Measurements from ENCODE around the gene ZFAND2B. TPM values are rescaled to one million over a fixed set of nuclear protein-coding genes. Genes with fewer than 3 reads are reported as not detected.

Gene ZFAND2B
- total RNA-seq, 2 donors from 2014 or later: 36.9 to 43.3 TPM

DNA sequence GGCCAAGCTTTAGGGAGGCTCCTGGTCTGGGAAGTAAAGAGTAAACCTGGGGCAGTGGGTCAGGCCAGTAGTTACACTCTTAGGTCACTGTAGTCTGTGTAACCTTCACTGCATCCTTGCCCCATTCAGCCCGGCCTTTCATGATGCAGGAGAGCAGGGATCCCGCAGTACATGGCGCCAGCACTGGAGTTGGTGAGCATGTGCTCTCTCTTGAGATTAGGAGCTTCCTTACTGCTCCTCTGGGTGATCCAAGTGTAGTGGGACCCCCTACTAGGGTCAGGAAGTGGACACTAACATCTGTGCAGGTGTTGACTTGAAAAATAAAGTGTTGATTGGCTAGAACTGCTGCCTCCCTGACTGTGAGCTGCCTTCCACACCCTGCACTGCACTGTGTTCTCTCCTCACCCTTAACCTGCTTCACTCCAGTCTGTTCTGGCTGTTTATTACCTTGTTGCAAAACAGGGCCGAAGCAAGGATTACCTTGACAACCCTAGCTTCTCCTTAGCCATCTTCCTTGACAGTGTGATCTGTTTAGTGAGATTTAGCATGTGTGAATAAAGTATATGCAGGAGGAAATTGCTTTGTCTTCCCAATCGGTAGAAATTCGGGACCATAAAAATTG is 23.3 kb upstream of the ZFAND2B start:
- peak in 1 of 4 donors; percentile 6 for DNase-seq
- no peak for TF ChIP-seq POLR2A (IDR thresholded peaks at IDR 0.05)
- TF ChIP-seq, protein P1, sequence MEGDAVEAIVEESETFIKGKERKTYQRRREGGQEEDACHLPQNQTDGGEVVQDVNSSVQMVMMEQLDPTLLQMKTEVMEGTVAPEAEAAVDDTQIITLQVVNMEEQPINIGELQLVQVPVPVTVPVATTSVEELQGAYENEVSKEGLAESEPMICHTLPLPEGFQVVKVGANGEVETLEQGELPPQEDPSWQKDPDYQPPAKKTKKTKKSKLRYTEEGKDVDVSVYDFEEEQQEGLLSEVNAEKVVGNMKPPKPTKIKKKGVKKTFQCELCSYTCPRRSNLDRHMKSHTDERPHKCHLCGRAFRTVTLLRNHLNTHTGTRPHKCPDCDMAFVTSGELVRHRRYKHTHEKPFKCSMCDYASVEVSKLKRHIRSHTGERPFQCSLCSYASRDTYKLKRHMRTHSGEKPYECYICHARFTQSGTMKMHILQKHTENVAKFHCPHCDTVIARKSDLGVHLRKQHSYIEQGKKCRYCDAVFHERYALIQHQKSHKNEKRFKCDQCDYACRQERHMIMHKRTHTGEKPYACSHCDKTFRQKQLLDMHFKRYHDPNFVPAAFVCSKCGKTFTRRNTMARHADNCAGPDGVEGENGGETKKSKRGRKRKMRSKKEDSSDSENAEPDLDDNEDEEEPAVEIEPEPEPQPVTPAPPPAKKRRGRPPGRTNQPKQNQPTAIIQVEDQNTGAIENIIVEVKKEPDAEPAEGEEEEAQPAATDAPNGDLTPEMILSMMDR (IDR thresholded peaks at IDR 0.05): no peak
- no peaks in the 10 kb centered on the region for H3K27me3 ChIP-seq
- peaks cover 15% of the 10 kb centered on the region for H3K4me1 ChIP-seq
- intact Hi-C loops (cut with DNase I): no loop called here
- H3K9me3 ChIP-seq: no peaks in the 10 kb centered on the region
- peaks cover 0 to 21% of the 10 kb centered on the region in 2 donors for H3K36me3 ChIP-seq (replicated peaks in 1 of 2; ENCODE audit: insufficient read depth in 1 of 2, low read depth in 2 of 2)
- H3K4me3 ChIP-seq: no peak overlapping the region
- ATAC-seq: no peak
- no peak overlapping the region for H3K27ac ChIP-seq
- WGBS, 2 donors: 85 to 88% methylated on average over 6 of the region's 6 CpGs

DNA sequence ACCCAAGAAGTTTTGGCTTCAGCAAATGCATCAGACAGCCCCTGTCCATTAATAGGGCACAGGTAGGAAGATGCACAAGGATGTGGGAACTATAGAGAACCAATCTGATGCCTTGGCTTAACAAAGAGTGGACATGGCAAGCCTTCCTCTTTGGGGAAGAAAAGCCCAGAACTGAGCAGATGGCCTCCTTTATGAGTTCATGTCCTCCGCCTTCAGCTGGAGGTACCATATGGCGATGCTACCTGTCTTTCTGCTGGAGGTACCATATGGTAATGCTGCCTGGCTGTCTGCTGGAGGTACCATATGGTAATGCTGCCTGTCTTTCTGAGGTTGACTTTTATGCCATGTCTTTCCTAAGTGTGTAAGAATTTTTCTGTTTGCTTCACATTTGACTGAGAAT is 22.5 kb upstream of the ZFAND2B start:
- no peak overlapping the region for H3K27ac ChIP-seq

DNA sequence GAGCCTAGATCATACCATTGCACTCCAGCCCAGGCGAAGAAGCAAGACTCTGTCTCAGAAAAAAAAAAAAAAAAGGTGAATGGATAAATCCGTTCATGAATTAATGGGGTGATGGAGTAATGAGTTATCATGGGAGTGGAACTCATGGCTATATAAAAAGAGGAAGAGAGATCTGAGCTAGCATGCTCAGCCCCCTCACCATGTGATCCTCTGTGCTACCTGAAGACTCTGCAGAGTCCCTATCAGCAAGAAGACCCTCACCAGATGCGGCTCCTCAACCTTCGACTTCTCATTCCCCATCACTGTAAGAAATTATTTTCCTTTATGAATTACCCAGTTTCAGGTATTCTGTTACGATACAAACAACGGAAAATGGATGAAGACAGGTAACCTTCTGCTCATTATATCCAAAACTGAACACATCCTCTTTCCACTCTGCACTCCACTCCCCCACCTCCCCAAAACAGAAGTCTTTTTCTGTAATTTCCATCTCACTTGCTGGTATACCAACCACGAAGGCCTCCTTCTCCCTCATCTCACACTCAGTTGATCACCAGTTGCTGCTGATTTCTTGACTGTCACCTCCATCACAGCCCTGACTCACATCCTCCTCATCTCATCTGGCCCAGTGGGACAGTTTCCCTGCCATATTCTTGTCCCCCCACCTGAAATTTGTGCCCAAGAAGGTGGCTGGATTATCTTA is 19.7 kb upstream of the ZFAND2B start:
- H3K27ac ChIP-seq: no peak overlapping the region
- 88 to 93% methylated on average over 7 of the region's 7 CpGs for WGBS, 2 donors

More for the DNA sequence above, 22.5 kb upstream of the ZFAND2B start:
- WGBS, 2 donors: 100% methylated on average over 2 of the region's 2 CpGs
- intact Hi-C loops (cut with DNase I): no loop called here
- Histone ChIP-seq H3K4me3 (no peak overlapping the region), H3K36me3 (replicated peaks in 1 of 2; ENCODE audit: insufficient read depth in 1 of 2, low read depth in 2 of 2) (peaks cover 0 to 21% of the 10 kb centered on the region in 2 donors), H3K9me3 (no peaks in the 10 kb centered on the region), H3K27me3 (no peaks in the 10 kb centered on the region), H3K4me1 (peaks cover 9% of the 10 kb centered on the region)
- ATAC-seq (no peak), DNase-seq (peak in 1 of 4 donors; percentile 1)
- TF ChIP-seq, protein P1 (IDR thresholded peaks at IDR 0.05): no peak
- no peak for TF ChIP-seq POLR2A (IDR thresholded peaks at IDR 0.05)

DNA sequence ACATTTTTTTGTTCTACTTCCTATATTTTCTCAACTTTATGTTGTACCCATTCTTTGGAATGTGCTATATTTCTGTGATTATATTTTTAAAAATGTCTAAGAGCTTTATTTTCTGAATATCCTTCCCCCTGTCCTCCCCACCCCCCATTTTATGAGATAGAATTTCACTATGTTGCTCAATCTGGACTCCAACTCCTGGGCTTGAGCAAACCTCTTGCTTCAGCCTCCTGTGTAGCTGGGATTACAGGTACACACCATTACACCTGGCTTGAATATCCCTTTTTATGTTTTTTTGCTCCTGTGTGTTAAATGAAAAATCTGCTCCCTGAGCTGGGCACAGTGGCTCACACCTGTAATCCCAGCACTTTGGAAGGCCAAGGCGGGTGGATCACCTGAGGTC is 9.2 kb upstream of the ZFAND2B start:
- DNase-seq (no peak), ATAC-seq (no peak)
- Histone ChIP-seq H3K36me3 (replicated peaks in 1 of 2; ENCODE audit: insufficient read depth in 1 of 2, low read depth in 2 of 2) (no peaks in the 10 kb centered on the region), H3K27ac (no peak overlapping the region), H3K27me3 (no peaks in the 10 kb centered on the region), H3K4me1 (peaks cover 7% of the 10 kb centered on the region), H3K9me3 (no peaks in the 10 kb centered on the region), H3K4me3 (no peak overlapping the region)
- intact Hi-C loops (cut with DNase I): no loop called here
- TF ChIP-seq, protein P1 (IDR thresholded peaks at IDR 0.05): no peak
- TF ChIP-seq POLR2A (IDR thresholded peaks at IDR 0.05): no peak
- WGBS, 2 donors: 100% methylated on average over 1 of the region's 1 CpG; no CpG with 5 or more reads in 1 of the 2 donors

More for the DNA sequence above, 19.7 kb upstream of the ZFAND2B start:
- ATAC-seq (no peak), DNase-seq (peak in 1 of 4 donors; percentile 3)
- TF ChIP-seq, protein P1 (IDR thresholded peaks at IDR 0.05): no peak
- no peak for TF ChIP-seq POLR2A (IDR thresholded peaks at IDR 0.05)
- H3K4me3 ChIP-seq: no peak overlapping the region
- intact Hi-C loops (cut with DNase I): no loop called here
- H3K4me1 ChIP-seq: no peaks in the 10 kb centered on the region
- no peaks in the 10 kb centered on the region for H3K27me3 ChIP-seq
- peaks cover 0 to 10% of the 10 kb centered on the region in 2 donors for H3K36me3 ChIP-seq (replicated peaks in 1 of 2; ENCODE audit: insufficient read depth in 1 of 2, low read depth in 2 of 2)
- no peaks in the 10 kb centered on the region for H3K9me3 ChIP-seq
